GM12878 (cell line): ENCODE measurements around the gene ATIC. TPM values are rescaled to one million over a fixed set of nuclear protein-coding genes. Genes with fewer than 3 reads are reported as not detected.
A peak's percentile ranks its signal among the peaks of the same experiment; 100 is the strongest.

Source experiments
- ATAC-seq: fragments of 200-7000 bp; cut with Tn5 transposase; 3 replicates; pipeline ENCODE4 v1.9.1; 2020; ENCODE audit warnings: mild to moderate bottlenecking, moderate library complexity
- BruUV-seq: library from RNA; stranded (reverse); fragments of 400-500 nt; replicated peaks from 2 replicates; lab custom pipeline; 2021; lab: Mats Ljungman, UMichigan
- CTCF ChIA-PET: fragments of 300-600 bp; sonication (Branson Sonifier 250); formaldehyde crosslinking; extraction: SDS; loops from one replicate; lab custom pipeline; 2021; ENCODE audit warnings: inconsistent platforms; lab: Yijun Ruan, JAX
- POLR2A ChIA-PET: fragments of 350-600 bp; formaldehyde crosslinking; extraction: SDS; loops from one replicate; lab custom pipeline; 2021; ENCODE audit warnings: inconsistent platforms; lab: Charles Lee
- RAD21 ChIA-PET: fragments of 300-600 bp; sonication (Branson Sonifier 250); formaldehyde crosslinking; loops from one replicate; lab custom pipeline; 2023; ENCODE audit warnings: antibody characterized with exemption; ENCODE audit not compliant: unreplicated experiment; lab: Charles Lee
- SMC1A ChIA-PET: fragments of 300-600 bp; sonication (Branson Sonifier 250); formaldehyde crosslinking; loops from one replicate; lab custom pipeline; 2023; ENCODE audit not compliant: unreplicated experiment, uncharacterized antibody; lab: Charles Lee
- DNase-seq: peaks from one replicate; pipeline ENCODE4 v3.0.0-alpha.2; 2011; ENCODE audit warnings: low read depth, low spot score
- FAIRE-seq: peaks from 3 replicates; lab custom pipeline; 2011; peaks lifted over from hg19 to GRCh38; lab: Jason Lieb, UNC
- H2AFZ ChIP-seq: 2 replicates; pipeline ENCODE4 v1.6.0; 2011; ENCODE audit warnings: low read depth, low read length, control low read depth; ENCODE audit not compliant: control insufficient read depth
- H3K27ac ChIP-seq: 2 replicates; pipeline ENCODE4 v1.5.1; 2011; ENCODE audit warnings: control low read depth; ENCODE audit not compliant: control insufficient read depth, insufficient read depth
- H3K27me3 ChIP-seq, 2 experiments: replicated peaks in 1 of 2; 2 replicates each; pipeline versions ENCODE4 v1.6.0 to v1.6.1; 2011; ENCODE audit warnings: low read length in 1 of 2; ENCODE audit not compliant: control insufficient read depth in 2 of 2, insufficient read depth in 2 of 2
- H3K36me3 ChIP-seq, 2 experiments: 2 replicates each; pipeline ENCODE4 v1.5.1; 2011; ENCODE audit warnings: low read length in 1 of 2; ENCODE audit not compliant: control insufficient read depth in 2 of 2, insufficient read depth in 2 of 2
- H3K4me1 ChIP-seq: 2 replicates; pipeline ENCODE4 v1.6.1; 2011; ENCODE audit warnings: mild to moderate bottlenecking, low read length, moderate library complexity, mixed read lengths; ENCODE audit not compliant: control insufficient read depth, insufficient read depth
- H3K4me2 ChIP-seq: 2 replicates; pipeline ENCODE4 v1.6.0; 2011; ENCODE audit warnings: control low read depth; ENCODE audit not compliant: control insufficient read depth, insufficient read depth
- H3K4me3 ChIP-seq: fragments of 200-600 bp; sonication (generic); 2 replicates; pipeline ENCODE4 v1.5.1; 2016
- H3K79me2 ChIP-seq: 2 replicates; pipeline ENCODE4 v1.6.0; 2011; ENCODE audit warnings: low read length; ENCODE audit not compliant: control insufficient read depth, insufficient read depth
- H3K9ac ChIP-seq: 2 replicates; pipeline ENCODE4 v1.8.0; 2011; ENCODE audit warnings: low read length, control low read depth, mixed read lengths; ENCODE audit not compliant: control insufficient read depth, insufficient read depth
- H3K9me3 ChIP-seq: replicated peaks from 3 replicates; pipeline ENCODE4 v1.5.1; 2011; ENCODE audit warnings: mild to moderate bottlenecking, low read length; ENCODE audit not compliant: control insufficient read depth, insufficient read depth
- H4K20me1 ChIP-seq: 2 replicates; pipeline ENCODE4 v1.6.0; 2011; ENCODE audit not compliant: control insufficient read depth, insufficient read depth
- ASH2L ChIP-seq: fragments of 300-600, 200-600 bp; sonication (generic); IDR thresholded peaks from 2 replicates; pipeline ENCODE4 v1.6.1; 2017; ENCODE audit warnings: low read depth, mild to moderate bottlenecking, borderline replicate concordance
- BCL11A ChIP-seq: IDR thresholded peaks from 2 replicates; pipeline ENCODE4 v1.6.1; 2011; ENCODE audit warnings: low read depth, low read length
- CHD1 ChIP-seq: IDR thresholded peaks from 2 replicates; pipeline ENCODE4 v1.6.1; 2012; ENCODE audit warnings: low read depth, low read length, improper control_type of control experiment
- HCFC1 ChIP-seq: fragments of 150-350 bp; IDR thresholded peaks from 2 replicates; pipeline ENCODE4 v1.6.1; 2014; ENCODE audit warnings: low read length
- JUNB ChIP-seq: IDR thresholded peaks from 2 replicates; pipeline ENCODE4 v1.6.1; 2016; ENCODE audit warnings: antibody characterized with exemption, mild to moderate bottlenecking
- NFYB ChIP-seq: IDR thresholded peaks from 2 replicates; pipeline ENCODE4 v1.6.1; 2011; ENCODE audit warnings: low read depth, mild to moderate bottlenecking, low read length, improper control_type of control experiment, moderate library complexity; ENCODE audit not compliant: insufficient read depth
- PAX5 ChIP-seq: IDR thresholded peaks from 2 replicates; pipeline ENCODE4 v1.6.1; 2011; ENCODE audit warnings: low read depth, low read length, borderline replicate concordance
- STAT3 ChIP-seq: IDR thresholded peaks from 2 replicates; pipeline ENCODE4 v1.6.1; 2011; ENCODE audit warnings: low read depth, low read length, improper control_type of control experiment
- TCF7 ChIP-seq: IDR thresholded peaks from 2 replicates; pipeline ENCODE4 v1.6.1; 2014; ENCODE audit warnings: antibody characterized with exemption, borderline replicate concordance
- WGBS: methylation state at CpG from one replicate; pipeline ENCODE4 v1.1.6; 2016; ENCODE audit warnings: low lambda C conversion rate; ENCODE audit not compliant: insufficient replicate concordance, insufficient coverage; ENCODE audit errors: missing lambda C conversion rate; 5-methylcytosine and 5-hydroxymethylcytosine counted together
- in situ Hi-C: fragments of 300-500 bp; cut with MboI; formaldehyde crosslinking; loops from 9 replicates; pipeline ENCODE4 v1.14.3; 2018; ENCODE audit warnings: mixed read lengths
- intact Hi-C: fragments of 100-400 bp; cut with micrococcal nuclease; formaldehyde crosslinking; loops from one replicate; pipeline ENCODE4 v1.14.2; 2022; ENCODE audit not compliant: unreplicated experiment
- polyA plus RNA-seq, 11 experiments: library from polyadenylated mRNA; depleted of rRNA in 4 of 11; unstranded in 6 of 11; stranded (reverse) in 5 of 11; fragments of >200 nt; fragmentation: Nextera tagmentation in 4 of 11; fragmentation: Illumina TruSeq in 1 of 11; extraction: Ambion mirVana in 4 of 11; extraction: Trizol in 1 of 11; gene quantifications; 1 replicate in 1 of 11; 2 replicates in 10 of 11; pipeline versions ENCODE4 v1.2.1 to v1.2.3, GENCODE V29; 2011 to 2016; ENCODE audit warnings: inconsistent platforms in 2 of 11, missing spikeins in 2 of 11, low read depth in 1 of 11
- total RNA-seq, 4 experiments: library from RNA; depleted of rRNA in 3 of 4; stranded (reverse); fragments of >200 nt in 3 of 4; fragmentation: Illumina TruSeq in 1 of 4; extraction: Trizol in 1 of 4; gene quantifications; 2 replicates each; pipeline versions ENCODE4 v1.2.1 to v1.2.3, GENCODE V29; 2013 to 2021
- TF ChIP-seq, protein P1 (sequence below): fragments of 450-650 bp; IDR thresholded peaks from 2 replicates; pipeline ENCODE4 v1.6.1; 2017; ENCODE audit warnings: antibody characterized with exemption, mild to moderate bottlenecking, moderate library complexity
- TF ChIP-seq, protein P2 (sequence below): fragments of 450-650 bp; IDR thresholded peaks from 2 replicates; pipeline ENCODE4 v1.6.1; 2016; ENCODE audit warnings: mild to moderate bottlenecking
- TF ChIP-seq, protein P3 (sequence below): fragments of 150-350 bp; IDR thresholded peaks from 2 replicates; pipeline ENCODE4 v1.6.1; 2014; ENCODE audit warnings: mild to moderate bottlenecking, low read depth, low read length
- TF ChIP-seq, protein P4 (sequence below): IDR thresholded peaks from 2 replicates; pipeline ENCODE4 v1.6.1; 2011; ENCODE audit warnings: mild to moderate bottlenecking, low read depth, low read length, moderate library complexity; ENCODE audit not compliant: insufficient replicate concordance

ATIC gene
- total and polyA plus RNA-seq, 10 of the 15 experiments (the other 5 are each of a cell fraction or from before 2014, with no cell fraction given): 45.1 to 518 (median 306) TPM

DNA sequence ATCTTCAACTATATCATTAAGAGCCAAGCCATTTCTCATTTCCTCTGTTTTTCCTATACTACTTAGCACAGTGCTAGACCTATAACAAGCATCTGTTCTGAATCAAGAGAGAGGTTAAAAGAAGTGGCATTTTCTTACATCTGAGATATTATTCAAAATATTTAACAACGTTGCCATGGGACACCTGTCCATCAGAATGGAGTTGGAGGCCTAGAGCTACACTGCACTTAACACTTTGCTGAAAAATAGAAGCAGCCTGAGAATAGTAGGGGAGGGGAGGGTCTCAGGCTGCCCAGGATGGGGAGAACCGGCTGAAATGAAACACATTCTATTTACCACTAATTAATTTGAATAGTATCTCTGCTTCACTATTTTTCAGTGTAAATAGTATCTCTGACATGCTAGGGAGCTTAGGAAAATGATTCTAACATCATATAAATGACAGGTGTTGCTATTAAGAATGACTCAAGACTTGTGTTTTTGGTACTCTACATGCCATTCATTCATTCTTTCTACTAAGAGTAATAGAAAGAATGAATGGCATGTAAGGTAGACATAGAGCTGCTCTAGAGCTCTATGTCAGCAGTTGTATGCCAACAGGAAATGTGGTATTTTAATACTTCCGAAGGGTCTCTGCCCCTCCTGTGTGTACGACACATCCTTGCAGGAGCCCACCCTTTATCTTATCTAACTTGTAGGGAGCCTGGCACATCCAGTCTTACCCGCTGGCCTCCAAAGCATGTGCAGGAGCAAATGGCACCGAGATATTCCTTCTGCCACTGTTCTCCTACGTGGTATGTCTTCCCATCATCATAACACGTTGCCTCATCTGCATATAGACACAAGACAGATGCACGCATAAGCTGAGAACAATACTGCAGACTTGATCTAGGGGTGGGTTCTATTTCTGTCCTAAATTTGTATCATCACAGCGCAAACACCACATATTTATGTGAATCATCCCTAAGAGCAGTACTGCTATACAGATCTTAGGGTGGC is 52.6 kb downstream of the ATIC start:
- in situ Hi-C loops: no loop called here
- POLR2A ChIA-PET: interaction anchor here (0.5 kb wide), 1 partner anchor 77 kb away, joined by 5 read pairs; no protein-coding TSS in a partner anchor

More for the DNA sequence above, 52.6 kb downstream of the ATIC start:
- no peak overlapping the region for H3K4me2 ChIP-seq
- H3K27me3 ChIP-seq: no peaks in the 10 kb centered on the region
- SMC1A ChIA-PET: interaction anchor here (0.6 to 1.8 kb wide), 5 partner anchors 10 to 548 kb away, joined by 3 to 5 read pairs (median 3); no protein-coding TSS in a partner anchor
- H3K27ac ChIP-seq: no peak overlapping the region
- H3K4me3 ChIP-seq: no peak overlapping the region
- peaks cover 0 to 7% of the 10 kb centered on the region in 2 experiments; a peak in 3 of 4 replicates for H3K36me3 ChIP-seq
- FAIRE-seq (peak; percentile 23), DNase-seq (no peak), ATAC-seq (peak; percentile 54)
- no peak overlapping the region for H3K9ac ChIP-seq
- no TSS peak for BruUV-seq
- intact Hi-C loops: no loop called here
- H3K9me3 ChIP-seq: no peaks in the 10 kb centered on the region
- H4K20me1 ChIP-seq: no peaks in the 10 kb centered on the region
- H3K79me2 ChIP-seq: no peaks in the 10 kb centered on the region
- RAD21 ChIA-PET: interaction anchor here (1.0 to 1.1 kb wide), 2 partner anchors 448 to 553 kb away, joined by 3 to 4 read pairs; no protein-coding TSS in a partner anchor
- no peak overlapping the region; the same call in 1 of the 2 replicates for H2AFZ ChIP-seq
- WGBS: 98% methylated on average over 10 of the region's 10 CpGs
- CTCF ChIA-PET: interaction anchor here (1.0 to 1.6 kb wide), 3 partner anchors 8 to 52 kb away, joined by 3 to 4 read pairs (median 3); no protein-coding TSS in a partner anchor
- TF ChIP-seq BCL11A: no peak
- TF ChIP-seq CHD1: no peak
- TF ChIP-seq PAX5: no peak
- TF ChIP-seq TCF7: no peak
- TF ChIP-seq, protein P1, sequence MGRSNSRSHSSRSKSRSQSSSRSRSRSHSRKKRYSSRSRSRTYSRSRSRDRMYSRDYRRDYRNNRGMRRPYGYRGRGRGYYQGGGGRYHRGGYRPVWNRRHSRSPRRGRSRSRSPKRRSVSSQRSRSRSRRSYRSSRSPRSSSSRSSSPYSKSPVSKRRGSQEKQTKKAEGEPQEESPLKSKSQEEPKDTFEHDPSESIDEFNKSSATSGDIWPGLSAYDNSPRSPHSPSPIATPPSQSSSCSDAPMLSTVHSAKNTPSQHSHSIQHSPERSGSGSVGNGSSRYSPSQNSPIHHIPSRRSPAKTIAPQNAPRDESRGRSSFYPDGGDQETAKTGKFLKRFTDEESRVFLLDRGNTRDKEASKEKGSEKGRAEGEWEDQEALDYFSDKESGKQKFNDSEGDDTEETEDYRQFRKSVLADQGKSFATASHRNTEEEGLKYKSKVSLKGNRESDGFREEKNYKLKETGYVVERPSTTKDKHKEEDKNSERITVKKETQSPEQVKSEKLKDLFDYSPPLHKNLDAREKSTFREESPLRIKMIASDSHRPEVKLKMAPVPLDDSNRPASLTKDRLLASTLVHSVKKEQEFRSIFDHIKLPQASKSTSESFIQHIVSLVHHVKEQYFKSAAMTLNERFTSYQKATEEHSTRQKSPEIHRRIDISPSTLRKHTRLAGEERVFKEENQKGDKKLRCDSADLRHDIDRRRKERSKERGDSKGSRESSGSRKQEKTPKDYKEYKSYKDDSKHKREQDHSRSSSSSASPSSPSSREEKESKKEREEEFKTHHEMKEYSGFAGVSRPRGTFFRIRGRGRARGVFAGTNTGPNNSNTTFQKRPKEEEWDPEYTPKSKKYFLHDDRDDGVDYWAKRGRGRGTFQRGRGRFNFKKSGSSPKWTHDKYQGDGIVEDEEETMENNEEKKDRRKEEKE: no peak
- no peak for TF ChIP-seq HCFC1
- TF ChIP-seq, protein P2, sequence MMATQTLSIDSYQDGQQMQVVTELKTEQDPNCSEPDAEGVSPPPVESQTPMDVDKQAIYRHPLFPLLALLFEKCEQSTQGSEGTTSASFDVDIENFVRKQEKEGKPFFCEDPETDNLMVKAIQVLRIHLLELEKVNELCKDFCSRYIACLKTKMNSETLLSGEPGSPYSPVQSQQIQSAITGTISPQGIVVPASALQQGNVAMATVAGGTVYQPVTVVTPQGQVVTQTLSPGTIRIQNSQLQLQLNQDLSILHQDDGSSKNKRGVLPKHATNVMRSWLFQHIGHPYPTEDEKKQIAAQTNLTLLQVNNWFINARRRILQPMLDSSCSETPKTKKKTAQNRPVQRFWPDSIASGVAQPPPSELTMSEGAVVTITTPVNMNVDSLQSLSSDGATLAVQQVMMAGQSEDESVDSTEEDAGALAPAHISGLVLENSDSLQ: peak; percentile 82
- TF ChIP-seq, protein P3, sequence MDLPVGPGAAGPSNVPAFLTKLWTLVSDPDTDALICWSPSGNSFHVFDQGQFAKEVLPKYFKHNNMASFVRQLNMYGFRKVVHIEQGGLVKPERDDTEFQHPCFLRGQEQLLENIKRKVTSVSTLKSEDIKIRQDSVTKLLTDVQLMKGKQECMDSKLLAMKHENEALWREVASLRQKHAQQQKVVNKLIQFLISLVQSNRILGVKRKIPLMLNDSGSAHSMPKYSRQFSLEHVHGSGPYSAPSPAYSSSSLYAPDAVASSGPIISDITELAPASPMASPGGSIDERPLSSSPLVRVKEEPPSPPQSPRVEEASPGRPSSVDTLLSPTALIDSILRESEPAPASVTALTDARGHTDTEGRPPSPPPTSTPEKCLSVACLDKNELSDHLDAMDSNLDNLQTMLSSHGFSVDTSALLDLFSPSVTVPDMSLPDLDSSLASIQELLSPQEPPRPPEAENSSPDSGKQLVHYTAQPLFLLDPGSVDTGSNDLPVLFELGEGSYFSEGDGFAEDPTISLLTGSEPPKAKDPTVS: no peak
- TF ChIP-seq JUNB: no peak
- TF ChIP-seq, protein P4, sequence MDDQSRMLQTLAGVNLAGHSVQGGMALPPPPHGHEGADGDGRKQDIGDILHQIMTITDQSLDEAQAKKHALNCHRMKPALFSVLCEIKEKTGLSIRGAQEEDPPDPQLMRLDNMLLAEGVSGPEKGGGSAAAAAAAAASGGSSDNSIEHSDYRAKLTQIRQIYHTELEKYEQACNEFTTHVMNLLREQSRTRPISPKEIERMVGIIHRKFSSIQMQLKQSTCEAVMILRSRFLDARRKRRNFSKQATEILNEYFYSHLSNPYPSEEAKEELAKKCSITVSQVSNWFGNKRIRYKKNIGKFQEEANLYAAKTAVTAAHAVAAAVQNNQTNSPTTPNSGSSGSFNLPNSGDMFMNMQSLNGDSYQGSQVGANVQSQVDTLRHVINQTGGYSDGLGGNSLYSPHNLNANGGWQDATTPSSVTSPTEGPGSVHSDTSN: peak; percentile 13
- no peak for TF ChIP-seq NFYB
- no peak for TF ChIP-seq ASH2L
- no peak for TF ChIP-seq STAT3
- H3K4me1 ChIP-seq: 0 out of 2 replicates have a peak, but pooled peaks cover 3% of the 10 kb centered on the region
